K562 (cell line): ENCODE results near the gene ID2. TPM values are rescaled to one million over a fixed set of nuclear protein-coding genes. Genes with fewer than 3 reads are reported as not detected.

Source experiments
- CBX3 ChIP-seq, 2 experiments: IDR thresholded peaks; 1 replicate in 1 of 2; 2 replicates in 1 of 2; pipeline ENCODE4 v1.6.1; 2012; ENCODE audit warnings: inconsistent platforms in 2 of 2, low read length in 2 of 2, borderline replicate concordance in 1 of 2, control low read depth in 1 of 2
- ERF ChIP-seq: fragments of 450-650 bp; formaldehyde crosslinking; IDR thresholded peaks from 2 replicates; pipeline ENCODE4 v1.4.0; 2020; ENCODE audit warnings: mild to moderate bottlenecking, mixed read lengths
- KLF16 ChIP-seq: IDR thresholded peaks from 2 replicates; pipeline ENCODE4 v1.6.1; 2016; ENCODE audit warnings: antibody characterized with exemption
- POLR2A ChIP-seq: fragments of 450-650 bp; conservative IDR thresholded peaks from 2 replicates; pipeline ENCODE4 v1.6.1; 2016
- SETDB1 ChIP-seq: IDR thresholded peaks from one replicate; pipeline ENCODE4 v1.6.1; 2012; ENCODE audit warnings: low read length, control low read depth, inconsistent platforms
- ZNF740 ChIP-seq, 3 experiments: fragments of 200-800 bp in 1 of 3; sonication (Bioruptor generic) in 1 of 3; sonication (generic) in 1 of 3; formaldehyde crosslinking in 1 of 3; IDR thresholded peaks; 2 replicates each; pipeline versions ENCODE4 v1.6.1 to v1.8.0; 2016 to 2022; ENCODE audit warnings: mild to moderate bottlenecking in 2 of 3, missing compliant biosample characterization in 2 of 3, missing genetic modification characterization in 2 of 3, missing genetic modification reagents in 1 of 3
- ZSCAN29 ChIP-seq: fragments of 450-650 bp; IDR thresholded peaks from 2 replicates; pipeline ENCODE4 v1.6.1; 2017
- polyA plus RNA-seq, 8 experiments: library from polyadenylated mRNA; depleted of rRNA in 4 of 8; stranded (reverse) in 5 of 8; unstranded in 3 of 8; fragments of >200 nt; fragmentation: Nextera tagmentation in 2 of 8; fragmentation: Illumina TruSeq in 1 of 8; extraction: Ambion mirVana in 2 of 8; extraction: Trizol in 1 of 8; gene quantifications; 2 replicates each; pipeline versions ENCODE4 v1.2.1 to v1.2.3, GENCODE V29; 2011 to 2014; ENCODE audit warnings: inconsistent platforms in 1 of 8, missing spikeins in 1 of 8
- total RNA-seq, 7 experiments: library from RNA; depleted of rRNA in 6 of 7; stranded (reverse); fragments of >200 nt in 6 of 7; fragmentation: Illumina TruSeq in 2 of 7; extraction: Trizol in 2 of 7; gene quantifications; 2 replicates each; pipeline versions ENCODE4 v1.2.1 to v1.2.3, GENCODE V29; 2011 to 2021; ENCODE audit warnings: low replicate concordance in 1 of 7
- TF ChIP-seq, protein P1 (sequence below), 2 experiments: fragments of 450-650 bp in 1 of 2; sonication (generic) in 1 of 2; formaldehyde crosslinking in 1 of 2; IDR thresholded peaks; 2 replicates each; pipeline versions ENCODE4 v1.7.1 to v1.9.0; 2016 to 2022; ENCODE audit warnings: inconsistent platforms in 1 of 2, mild to moderate bottlenecking in 1 of 2, missing genetic modification reagents in 1 of 2

ID2 gene
- total and polyA plus RNA-seq, 9 of the 15 experiments (the other 6 are each of a cell fraction or from before 2014, with no cell fraction given) = 8.0 to 35.7 (median 16.6) TPM

DNA sequence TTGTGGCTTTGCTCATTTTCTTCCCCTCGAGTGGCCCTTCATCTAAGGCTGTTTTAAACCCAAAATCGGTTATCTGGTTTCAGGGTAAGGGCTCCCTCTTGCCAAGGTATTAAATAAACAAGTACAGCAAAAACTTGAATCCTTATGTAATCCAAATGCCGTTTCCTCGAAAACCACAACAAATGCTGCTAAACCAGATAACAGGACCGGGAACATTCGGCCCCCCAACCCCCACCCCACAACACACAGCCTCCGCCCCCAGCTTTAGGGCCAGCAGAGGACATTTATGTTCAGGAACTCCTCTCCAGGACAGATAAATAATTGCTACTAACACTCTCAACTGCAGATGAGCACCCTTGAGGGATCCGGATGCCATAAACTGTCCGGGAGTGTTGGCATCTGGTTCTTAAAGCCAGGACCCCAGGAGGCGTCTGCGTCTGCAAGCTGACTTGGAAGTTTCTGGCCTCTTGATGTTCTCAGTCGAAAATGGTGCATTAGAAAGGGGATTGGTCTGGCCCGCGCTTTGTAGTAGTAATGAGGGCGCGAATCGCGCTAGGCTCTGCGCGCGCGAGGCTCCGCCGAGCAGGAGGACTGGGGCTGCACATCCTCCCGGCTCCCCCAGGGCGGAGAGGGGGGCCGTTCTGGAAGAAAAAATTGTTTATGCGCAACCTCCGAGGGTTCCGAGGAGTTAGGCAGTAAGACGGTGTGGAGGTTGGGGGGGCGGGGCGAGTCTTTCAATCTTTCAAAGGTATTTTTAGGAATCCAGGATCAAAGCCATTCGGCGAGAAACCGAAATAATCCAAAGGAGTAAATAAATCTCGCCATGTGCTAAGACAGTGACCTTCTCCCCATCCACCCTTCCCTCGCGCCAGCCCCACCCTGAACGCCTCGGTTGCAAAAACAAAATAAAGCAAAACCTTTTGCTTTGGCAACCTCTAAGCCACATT, 3.9 kb upstream of the ID2 start (continued):
- no peak for TF ChIP-seq ERF (CRISPR knock-in tag)
- no peak for TF ChIP-seq SETDB1
- no peak; a peak in 1 of 3 replicates for TF ChIP-seq CBX3 (IDR thresholded peaks at IDR 0.05; ENCODE audit: borderline replicate concordance in 1 of 2, low read length in 2 of 2)
- TF ChIP-seq, protein P1, sequence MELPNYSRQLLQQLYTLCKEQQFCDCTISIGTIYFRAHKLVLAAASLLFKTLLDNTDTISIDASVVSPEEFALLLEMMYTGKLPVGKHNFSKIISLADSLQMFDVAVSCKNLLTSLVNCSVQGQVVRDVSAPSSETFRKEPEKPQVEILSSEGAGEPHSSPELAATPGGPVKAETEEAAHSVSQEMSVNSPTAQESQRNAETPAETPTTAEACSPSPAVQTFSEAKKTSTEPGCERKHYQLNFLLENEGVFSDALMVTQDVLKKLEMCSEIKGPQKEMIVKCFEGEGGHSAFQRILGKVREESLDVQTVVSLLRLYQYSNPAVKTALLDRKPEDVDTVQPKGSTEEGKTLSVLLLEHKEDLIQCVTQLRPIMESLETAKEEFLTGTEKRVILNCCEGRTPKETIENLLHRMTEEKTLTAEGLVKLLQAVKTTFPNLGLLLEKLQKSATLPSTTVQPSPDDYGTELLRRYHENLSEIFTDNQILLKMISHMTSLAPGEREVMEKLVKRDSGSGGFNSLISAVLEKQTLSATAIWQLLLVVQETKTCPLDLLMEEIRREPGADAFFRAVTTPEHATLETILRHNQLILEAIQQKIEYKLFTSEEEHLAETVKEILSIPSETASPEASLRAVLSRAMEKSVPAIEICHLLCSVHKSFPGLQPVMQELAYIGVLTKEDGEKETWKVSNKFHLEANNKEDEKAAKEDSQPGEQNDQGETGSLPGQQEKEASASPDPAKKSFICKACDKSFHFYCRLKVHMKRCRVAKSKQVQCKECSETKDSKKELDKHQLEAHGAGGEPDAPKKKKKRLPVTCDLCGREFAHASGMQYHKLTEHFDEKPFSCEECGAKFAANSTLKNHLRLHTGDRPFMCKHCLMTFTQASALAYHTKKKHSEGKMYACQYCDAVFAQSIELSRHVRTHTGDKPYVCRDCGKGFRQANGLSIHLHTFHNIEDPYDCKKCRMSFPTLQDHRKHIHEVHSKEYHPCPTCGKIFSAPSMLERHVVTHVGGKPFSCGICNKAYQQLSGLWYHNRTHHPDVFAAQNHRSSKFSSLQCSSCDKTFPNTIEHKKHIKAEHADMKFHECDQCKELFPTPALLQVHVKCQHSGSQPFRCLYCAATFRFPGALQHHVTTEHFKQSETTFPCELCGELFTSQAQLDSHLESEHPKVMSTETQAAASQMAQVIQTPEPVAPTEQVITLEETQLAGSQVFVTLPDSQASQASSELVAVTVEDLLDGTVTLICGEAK (IDR thresholded peaks at IDR 0.05) = peak; percentile 12; the same call in 1 of the 2 replicates
- TF ChIP-seq, protein P1 (CRISPR knock-in tag; IDR thresholded peaks at IDR 0.05) = no peak
- no peak for TF ChIP-seq ZSCAN29
- TF ChIP-seq POLR2A = peak; percentile 52; the same call in 1 of the 2 replicates
- TF ChIP-seq KLF16 = peak; percentile 75
- TF ChIP-seq ZNF740 (CRISPR knock-in tag; IDR thresholded peaks at IDR 0.05) = no peak
- TF ChIP-seq ZNF740 (tag; IDR thresholded peaks at IDR 0.05) = peak in 1 of 2 experiments; percentile 54; a peak in 2 of 4 replicates
